Fibroblast of lung (primary cell): ENCODE results near the gene FN3KRP. TPM values are rescaled to one million over a fixed set of nuclear protein-coding genes. Genes with fewer than 3 reads are reported as not detected.

Experiments
- DNase-seq, 2 donors: peaks; one replicate each; pipeline versions ENCODE4 v3.0.0 to v3.0.0-alpha.2; 2010; ENCODE audit warnings: low read depth in 2 of 2
- H2AFZ ChIP-seq: 2 replicates; pipeline ENCODE4 v1.5.1; 2012; ENCODE audit warnings: low read length, control low read depth, inconsistent platforms
- H3K27ac ChIP-seq: 2 replicates; pipeline ENCODE4 v1.5.1; 2011; ENCODE audit warnings: low read length, control low read depth; ENCODE audit not compliant: insufficient read depth
- H3K27me3 ChIP-seq: 2 replicates; pipeline ENCODE4 v1.5.1; 2011; ENCODE audit warnings: mild to moderate bottlenecking, low read length; ENCODE audit not compliant: control insufficient read depth, insufficient read depth
- H3K36me3 ChIP-seq: 2 replicates; pipeline ENCODE4 v1.5.1; 2011; ENCODE audit warnings: low read length; ENCODE audit not compliant: control insufficient read depth, insufficient read depth
- H3K4me1 ChIP-seq: 2 replicates; pipeline ENCODE4 v1.5.1; 2011; ENCODE audit warnings: low read length; ENCODE audit not compliant: control insufficient read depth, insufficient read depth; ENCODE audit errors: extremely low read depth
- H3K4me2 ChIP-seq: 2 replicates; pipeline ENCODE4 v1.5.1; 2011; ENCODE audit warnings: low read length, control low read depth; ENCODE audit not compliant: insufficient read depth; ENCODE audit errors: extremely low read depth
- H3K4me3 ChIP-seq, 4 experiments: fragments of 200-600 bp in 1 of 4; sonication (generic) in 1 of 4; replicated peaks in 1 of 4; 2 replicates each; pipeline ENCODE4 v1.5.1; 2011 to 2016; ENCODE audit warnings: low read length in 4 of 4, low read depth in 3 of 4, mild to moderate bottlenecking in 3 of 4, control low read depth in 2 of 4, inconsistent platforms in 1 of 4, mixed read lengths in 1 of 4; ENCODE audit not compliant: insufficient read depth in 1 of 4; ENCODE audit errors: control extremely low read depth in 1 of 4
- H3K79me2 ChIP-seq: 2 replicates; pipeline ENCODE4 v1.5.1; 2012; ENCODE audit warnings: mild to moderate bottlenecking, low read length, inconsistent platforms; ENCODE audit not compliant: control insufficient read depth, insufficient read depth
- H3K9ac ChIP-seq: 2 replicates; pipeline ENCODE4 v1.5.1; 2011; ENCODE audit warnings: mild to moderate bottlenecking, low read length, control low read depth; ENCODE audit not compliant: insufficient read depth
- H3K9me3 ChIP-seq: 2 replicates; pipeline ENCODE4 v1.5.1; 2012; ENCODE audit warnings: low read depth, low read length; ENCODE audit not compliant: control insufficient read depth, insufficient read depth
- H4K20me1 ChIP-seq: 2 replicates; pipeline ENCODE4 v1.5.1; 2011; ENCODE audit warnings: low read length; ENCODE audit not compliant: control insufficient read depth, insufficient read depth; ENCODE audit errors: extremely low read depth
- CTCF ChIP-seq, 2 donors: IDR thresholded peaks in 1 of 2; conservative IDR thresholded peaks in 1 of 2; 1 replicate in 1 of 2; 2 replicates in 1 of 2; pipeline ENCODE4 v1.5.1; 2011 to 2012; ENCODE audit warnings: low read length in 2 of 2, control low read depth in 1 of 2, inconsistent platforms in 1 of 2, low read depth in 1 of 2, mild to moderate bottlenecking in 1 of 2
- EZH2 ChIP-seq: IDR thresholded peaks from 2 replicates; pipeline ENCODE4 v1.5.1; 2012; ENCODE audit warnings: low read length, control low read depth, mild to moderate bottlenecking; ENCODE audit errors: missing control alignments
- polyA plus RNA-seq, 2 donors: library from polyadenylated mRNA; depleted of rRNA in 1 of 2; stranded (reverse) in 1 of 2; unstranded in 1 of 2; fragments of >200 nt; gene quantifications; 2 replicates each; pipeline ENCODE4 v1.2.1, GENCODE V29; 2011 to 2012; ENCODE audit warnings: missing spikeins in 1 of 2
- total RNA-seq: library from RNA; depleted of rRNA; stranded (reverse); fragments of >200 nt; gene quantifications from 2 replicates; pipeline ENCODE4 v1.2.1, GENCODE V29; 2014

FN3KRP gene
- total and polyA plus RNA-seq, 2 donors (not counting 1 experiment from before 2014, with no cell fraction given), result 13.2 to 16.5 TPM

- Histone ChIP-seq H3K79me2 (no peaks in the 10 kb centered on the region), H4K20me1 (no peaks in the 10 kb centered on the region), H3K4me1 (no peaks in the 10 kb centered on the region), H3K9me3 (no peaks in the 10 kb centered on the region), H2AFZ (no peak overlapping the region), H3K27me3 (no peaks in the 10 kb centered on the region), H3K4me2 (no peak overlapping the region), H3K4me3 (no peak overlapping the region), H3K36me3 (no peaks in the 10 kb centered on the region), H3K27ac (no peak overlapping the region), H3K9ac (no peak overlapping the region)
- TF ChIP-seq CTCF (conservative IDR thresholded peaks at IDR 0.05 in 1 of 2, IDR thresholded peaks at IDR 0.05 in 1 of 2; ENCODE audit: low read depth in 1 of 2, low read length in 2 of 2), result no peak
- no peak for TF ChIP-seq EZH2
- DNase-seq, result no peak
Measured at GRCh38 chr17:82668024-82668630, 48.4 kb upstream of the FN3KRP start.

- H3K9ac ChIP-seq, result no peak overlapping the region
- no peaks in the 10 kb centered on the region for H3K27me3 ChIP-seq
- no peak overlapping the region for H3K27ac ChIP-seq
- H3K79me2 ChIP-seq, result no peaks in the 10 kb centered on the region
- DNase-seq, result peak; percentile 38 to 60
- TF ChIP-seq CTCF (conservative IDR thresholded peaks at IDR 0.05 in 1 of 2, IDR thresholded peaks at IDR 0.05 in 1 of 2; ENCODE audit: low read depth in 1 of 2, low read length in 2 of 2), result peak; percentile 41 to 60
- no peak for TF ChIP-seq EZH2
- no peak overlapping the region for H3K4me2 ChIP-seq
- H4K20me1 ChIP-seq, result no peaks in the 10 kb centered on the region
- no peak overlapping the region for H2AFZ ChIP-seq
- H3K9me3 ChIP-seq, result no peaks in the 10 kb centered on the region
- H3K36me3 ChIP-seq, result no peaks in the 10 kb centered on the region
- H3K4me3 ChIP-seq, result no peak overlapping the region
- H3K4me1 ChIP-seq, result no peaks in the 10 kb centered on the region
Measured at GRCh38 chr17:82668631-82669099, 47.8 kb upstream of the FN3KRP start.

- Histone ChIP-seq H3K27ac (no peak overlapping the region), H3K4me3 (no peak overlapping the region), H4K20me1 (no peaks in the 10 kb centered on the region), H3K4me1 (no peaks in the 10 kb centered on the region), H3K9ac (no peak overlapping the region), H3K4me2 (no peak overlapping the region), H3K27me3 (no peaks in the 10 kb centered on the region), H2AFZ (no peak overlapping the region), H3K79me2 (no peaks in the 10 kb centered on the region), H3K36me3 (no peaks in the 10 kb centered on the region), H3K9me3 (no peaks in the 10 kb centered on the region)
- TF ChIP-seq EZH2 (no peak), CTCF (conservative IDR thresholded peaks at IDR 0.05 in 1 of 2, IDR thresholded peaks at IDR 0.05 in 1 of 2; ENCODE audit: low read depth in 1 of 2, low read length in 2 of 2) (no peak)
- DNase-seq, result no peak
Measured at GRCh38 chr17:82670661-82671450, 45.6 kb upstream of the FN3KRP start.
